Measurements from ENCODE around the gene TCERG1L. TPM values are rescaled to one million over a fixed set of nuclear protein-coding genes. Genes with fewer than 3 reads are reported as not detected.

TCERG1L gene
- polyA plus RNA-seq, 1 of the 3 experiments (the other 2 are of a cell fraction), result not detected

- Histone ChIP-seq H3K27ac (ENCODE audit: low read depth in 2 of 2, low read length in 1 of 2) (no peak overlapping the region), H3K9me2 (no peaks in the 10 kb centered on the region), H3K9ac (no peak overlapping the region), H3K27me3 (ENCODE audit: insufficient read depth) (no peaks in the 10 kb centered on the region), H3K36me3 (replicated peaks in 1 of 2; ENCODE audit: control insufficient read depth in 1 of 2, insufficient read depth in 2 of 2, low read length in 1 of 2) (no peaks in the 10 kb centered on the region), H2AFZ (ENCODE audit: low read depth) (no peak overlapping the region), H3K9me3 (no peaks in the 10 kb centered on the region), H4K20me1 (ENCODE audit: insufficient read depth) (no peaks in the 10 kb centered on the region), H3K4me2 (no peak overlapping the region), H3K4me3 (ENCODE audit: low read depth in 2 of 2, low read length in 1 of 2) (no peak overlapping the region), H3K4me1 (ENCODE audit: control insufficient read depth in 1 of 2, insufficient read depth in 2 of 2, low read depth in 1 of 2, low read length in 1 of 2) (peaks cover 0 to 4% of the 10 kb centered on the region in 2 experiments; a peak in 1 of 4 replicates), H3K79me2 (ENCODE audit: insufficient read depth) (no peaks in the 10 kb centered on the region), H3F3A (replicated peaks; ENCODE audit: insufficient read depth) (no peaks in the 10 kb centered on the region)
- POLR2A ChIA-PET, result no interaction called here
- 73% methylated on average over 21 of the region's 21 CpGs for whole genome bisulfite sequencing (ENCODE audit: low lambda C conversion rate)
- CTCF ChIA-PET, result interaction anchor here (0.9 kb wide), 1 partner anchor 9 kb away, joined by 3 read pairs; no protein-coding TSS in a partner anchor
- no peak for DNase-seq
- TF ChIP-seq TCF12 (IDR thresholded peaks at IDR 0.05) (no peak), NRF1 (IDR thresholded peaks at IDR 0.05; ENCODE audit: low read depth, low read length) (no peak), MEF2A (IDR thresholded peaks at IDR 0.05; ENCODE audit: borderline replicate concordance, low read depth) (no peak), RFX5 (IDR thresholded peaks at IDR 0.05; ENCODE audit: low read length) (no peak), REST (IDR thresholded peaks at IDR 0.05; ENCODE audit: low read depth, low read length) (no peak), CTCF (IDR thresholded peaks at IDR 0.05) (no peak), USF2 (IDR thresholded peaks at IDR 0.05; ENCODE audit: borderline replicate concordance, low read depth, low read length) (no peak), IRF3 (IDR thresholded peaks at IDR 0.05; ENCODE audit: low read depth, low read length) (no peak), POLR2AphosphoS5 (IDR thresholded peaks at IDR 0.05; ENCODE audit: low read depth, low read length) (no peak), YY1 (IDR thresholded peaks at IDR 0.05; ENCODE audit: low read depth) (no peak)
Measured at GRCh38 chr10:131092876-131093275, 218.6 kb downstream of the TCERG1L start.
